PFSK-1 (cell line): ENCODE data around the gene GRIK1.

Experiments
- FOXP2 ChIP-seq: optimal IDR thresholded peaks from 2 replicates; pipeline ENCODE3; 2011; ENCODE audit warnings: borderline replicate concordance, control low read depth, inconsistent platforms; ENCODE audit not compliant: insufficient read depth; ENCODE audit errors: extremely low read length, extremely low read depth
- POLR2AphosphoS5 ChIP-seq: IDR thresholded peaks from 2 replicates; pipeline ENCODE4 v1.6.1; 2012; ENCODE audit warnings: low read depth, mild to moderate bottlenecking, control low read depth, low read length, moderate library complexity
- SIN3A ChIP-seq: IDR thresholded peaks from 2 replicates; pipeline ENCODE4 v1.6.1; 2012; ENCODE audit warnings: mild to moderate bottlenecking, low read length, moderate library complexity, borderline replicate concordance; ENCODE audit not compliant: insufficient read depth
- TF ChIP-seq, protein P1 (sequence below), 2 experiments: IDR thresholded peaks; 2 replicates each; pipeline versions ENCODE4 v1.6.1 to v1.8.0; 2011 to 2012; ENCODE audit warnings: low read depth in 2 of 2, low read length in 2 of 2, control low read depth in 1 of 2, inconsistent platforms in 1 of 2, mild to moderate bottlenecking in 1 of 2, moderate library complexity in 1 of 2; ENCODE audit not compliant: insufficient read depth in 1 of 2

DNA sequence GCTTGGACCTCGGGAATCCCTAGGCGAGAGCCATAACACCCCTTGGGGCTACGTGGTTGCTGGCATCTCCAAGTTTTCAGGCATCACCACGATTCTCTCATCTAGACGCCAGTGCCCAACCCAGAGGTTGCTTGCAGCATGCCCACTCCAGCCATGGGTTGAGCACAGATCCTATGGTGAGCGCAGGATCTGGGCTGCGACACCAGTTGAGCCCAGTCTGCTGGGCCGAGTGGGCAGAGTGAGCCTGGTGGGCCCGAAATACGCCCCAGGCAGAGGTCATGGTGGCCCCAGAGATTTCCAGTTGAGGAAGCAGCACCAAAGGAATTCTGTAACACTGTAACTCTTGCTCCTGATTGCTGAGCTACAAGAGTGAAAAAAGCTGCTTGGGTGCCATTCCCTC lies 46.1 kb upstream of the GRIK1 start:
- no peak for TF ChIP-seq SIN3A
- no peak for TF ChIP-seq POLR2AphosphoS5
- TF ChIP-seq, protein P1, sequence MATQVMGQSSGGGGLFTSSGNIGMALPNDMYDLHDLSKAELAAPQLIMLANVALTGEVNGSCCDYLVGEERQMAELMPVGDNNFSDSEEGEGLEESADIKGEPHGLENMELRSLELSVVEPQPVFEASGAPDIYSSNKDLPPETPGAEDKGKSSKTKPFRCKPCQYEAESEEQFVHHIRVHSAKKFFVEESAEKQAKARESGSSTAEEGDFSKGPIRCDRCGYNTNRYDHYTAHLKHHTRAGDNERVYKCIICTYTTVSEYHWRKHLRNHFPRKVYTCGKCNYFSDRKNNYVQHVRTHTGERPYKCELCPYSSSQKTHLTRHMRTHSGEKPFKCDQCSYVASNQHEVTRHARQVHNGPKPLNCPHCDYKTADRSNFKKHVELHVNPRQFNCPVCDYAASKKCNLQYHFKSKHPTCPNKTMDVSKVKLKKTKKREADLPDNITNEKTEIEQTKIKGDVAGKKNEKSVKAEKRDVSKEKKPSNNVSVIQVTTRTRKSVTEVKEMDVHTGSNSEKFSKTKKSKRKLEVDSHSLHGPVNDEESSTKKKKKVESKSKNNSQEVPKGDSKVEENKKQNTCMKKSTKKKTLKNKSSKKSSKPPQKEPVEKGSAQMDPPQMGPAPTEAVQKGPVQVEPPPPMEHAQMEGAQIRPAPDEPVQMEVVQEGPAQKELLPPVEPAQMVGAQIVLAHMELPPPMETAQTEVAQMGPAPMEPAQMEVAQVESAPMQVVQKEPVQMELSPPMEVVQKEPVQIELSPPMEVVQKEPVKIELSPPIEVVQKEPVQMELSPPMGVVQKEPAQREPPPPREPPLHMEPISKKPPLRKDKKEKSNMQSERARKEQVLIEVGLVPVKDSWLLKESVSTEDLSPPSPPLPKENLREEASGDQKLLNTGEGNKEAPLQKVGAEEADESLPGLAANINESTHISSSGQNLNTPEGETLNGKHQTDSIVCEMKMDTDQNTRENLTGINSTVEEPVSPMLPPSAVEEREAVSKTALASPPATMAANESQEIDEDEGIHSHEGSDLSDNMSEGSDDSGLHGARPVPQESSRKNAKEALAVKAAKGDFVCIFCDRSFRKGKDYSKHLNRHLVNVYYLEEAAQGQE (IDR thresholded peaks at IDR 0.05; ENCODE audit: insufficient read depth in 1 of 2, low read depth in 2 of 2, low read length in 2 of 2) = no peak
- TF ChIP-seq FOXP2 = no peak
